AG09309 (cell line): ENCODE measurements around the gene TMPRSS3.

ENCODE experiments used
- DNase-seq: peaks from one replicate; pipeline ENCODE4 v3.0.0-alpha.2; 2010; ENCODE audit warnings: low read depth
- H3K4me3 ChIP-seq: 2 replicates; pipeline ENCODE4 v1.5.1; 2011; ENCODE audit warnings: mild to moderate bottlenecking, low read depth, low read length, moderate library complexity; ENCODE audit not compliant: control insufficient read depth
- CTCF ChIP-seq: IDR thresholded peaks from 2 replicates; pipeline ENCODE4 v1.5.1; 2011; ENCODE audit warnings: mild to moderate bottlenecking, low read depth, low read length, inconsistent platforms; ENCODE audit not compliant: insufficient read depth, control insufficient read depth; ENCODE audit errors: missing control alignments

TMPRSS3 gene

GRCh38 chr21:42346866-42347600, 48.8 kb downstream of the TMPRSS3 start:
- no peak for DNase-seq
- no peak for TF ChIP-seq CTCF
- no peak overlapping the region for H3K4me3 ChIP-seq

- H3K4me3 ChIP-seq: no peak overlapping the region
- no peak for DNase-seq
- no peak for TF ChIP-seq CTCF
Measured at GRCh38 chr21:42346441-42346840, 49.4 kb downstream of the TMPRSS3 start.

- no peak overlapping the region for H3K4me3 ChIP-seq
- DNase-seq: no peak
- TF ChIP-seq CTCF: no peak
Measured at GRCh38 chr21:42344631-42345030, 51.2 kb downstream of the TMPRSS3 start.

GRCh38 chr21:42343963-42344510, 51.8 kb downstream of the TMPRSS3 start:
- H3K4me3 ChIP-seq: no peak overlapping the region
- no peak for DNase-seq
- TF ChIP-seq CTCF: no peak

- no peak for TF ChIP-seq CTCF
- no peak overlapping the region for H3K4me3 ChIP-seq
- no peak for DNase-seq
Measured at GRCh38 chr21:42343556-42343955, 52.3 kb downstream of the TMPRSS3 start.

GRCh38 chr21:42343101-42343500, 52.8 kb downstream of the TMPRSS3 start:
- no peak for DNase-seq
- no peak overlapping the region for H3K4me3 ChIP-seq
- no peak for TF ChIP-seq CTCF
